Naive thymus-derived CD4-positive, alpha-beta T cell (primary cell): ENCODE data around the gene MYL11. TPM values are rescaled to one million over a fixed set of nuclear protein-coding genes. Genes with fewer than 3 reads are reported as not detected.
A peak's percentile ranks its signal among the peaks of the same experiment; 100 is the strongest.

Source experiments
- ATAC-seq: fragments of 150-1000 bp; cut with Tn5 transposase; 2 replicates; pipeline ENCODE4 v1.10.0; 2021; ENCODE audit warnings: mild to moderate bottlenecking, moderate library complexity
- CTCF ChIA-PET: fragments of 350-600 bp; sonication (Branson Sonifier 250); formaldehyde crosslinking; loops from one replicate; lab custom pipeline; 2021; ENCODE audit warnings: antibody characterized with exemption; lab: Charles Lee
- POLR2A ChIA-PET: fragments of 350-600 bp; sonication (Branson Sonifier 250); formaldehyde crosslinking; loops from one replicate; lab custom pipeline; 2021; ENCODE audit warnings: antibody characterized with exemption, inconsistent platforms; lab: Charles Lee
- DNase-seq, 9 donors: peaks; one replicate each; pipeline versions ENCODE4 v3.0.0 to v3.0.0-alpha.2; 2020 to 2022; ENCODE audit warnings: mixed read lengths in 1 of 9
- H3K27ac ChIP-seq: one replicate; pipeline ENCODE4 v1.7.0; 2013; ENCODE audit warnings: mild to moderate bottlenecking, low read depth, low read length, moderate library complexity
- H3K27me3 ChIP-seq, 2 donors: one replicate each; pipeline ENCODE4 v1.7.0; 2013; ENCODE audit warnings: low read length in 2 of 2, mild to moderate bottlenecking in 2 of 2, moderate library complexity in 2 of 2; ENCODE audit not compliant: control insufficient read depth in 2 of 2, insufficient read depth in 2 of 2
- H3K36me3 ChIP-seq, 3 experiments: 1 replicate in 2 of 3; 2 replicates in 1 of 3; pipeline ENCODE4 v1.7.0; 2013; ENCODE audit warnings: low read length in 3 of 3, mild to moderate bottlenecking in 3 of 3, moderate library complexity in 1 of 3; ENCODE audit not compliant: insufficient read depth in 3 of 3, control insufficient read depth in 2 of 3
- H3K4me1 ChIP-seq, 2 donors: one replicate each; pipeline ENCODE4 v1.7.0; 2013; ENCODE audit warnings: low read length in 2 of 2, mild to moderate bottlenecking in 2 of 2, moderate library complexity in 1 of 2; ENCODE audit not compliant: control insufficient read depth in 2 of 2, insufficient read depth in 2 of 2
- H3K4me3 ChIP-seq: 2 replicates; pipeline ENCODE4 v1.7.0; 2013; ENCODE audit warnings: mild to moderate bottlenecking, low read length
- H3K9me3 ChIP-seq, 3 experiments: 1 replicate in 2 of 3; 2 replicates in 1 of 3; pipeline ENCODE4 v1.7.0; 2013; ENCODE audit warnings: low read length in 3 of 3; ENCODE audit not compliant: control insufficient read depth in 2 of 3
- H3K27ac Mint-ChIP-seq, 9 donors: one replicate each; pipeline ENCODE4 v1.8.0; 2020 to 2022; ENCODE audit warnings: mixed read lengths in 9 of 9, mild to moderate bottlenecking in 8 of 9, moderate library complexity in 5 of 9, inconsistent platforms in 2 of 9
- H3K27me3 Mint-ChIP-seq, 5 donors: one replicate each; pipeline ENCODE4 v1.8.0; 2021 to 2022; ENCODE audit warnings: mixed read lengths in 5 of 5, mild to moderate bottlenecking in 1 of 5
- H3K36me3 Mint-ChIP-seq, 5 donors: one replicate each; pipeline ENCODE4 v1.8.0; 2020 to 2022; ENCODE audit warnings: mixed read lengths in 5 of 5, mild to moderate bottlenecking in 3 of 5, inconsistent platforms in 1 of 5
- H3K4me1 Mint-ChIP-seq, 7 donors: one replicate each; pipeline ENCODE4 v1.8.0; 2020 to 2022; ENCODE audit warnings: mixed read lengths in 7 of 7, mild to moderate bottlenecking in 3 of 7, inconsistent platforms in 1 of 7
- H3K4me3 Mint-ChIP-seq, 10 donors: one replicate each; pipeline ENCODE4 v1.8.0; 2020 to 2022; ENCODE audit warnings: mild to moderate bottlenecking in 10 of 10, mixed read lengths in 10 of 10, moderate library complexity in 6 of 10, inconsistent platforms in 2 of 10
- H3K9me3 Mint-ChIP-seq, 11 donors: one replicate each; pipeline ENCODE4 v1.8.0; 2020 to 2022; ENCODE audit warnings: mixed read lengths in 11 of 11, mild to moderate bottlenecking in 4 of 11, inconsistent platforms in 1 of 11, moderate library complexity in 1 of 11
- intact Hi-C, 2 donors: fragments of 100-400 bp; cut with micrococcal nuclease; formaldehyde crosslinking; loops; one replicate each; pipeline ENCODE4 v1.15.1; 2023
- polyA plus RNA-seq, 2 donors: library from polyadenylated mRNA; unstranded; fragments of 300-500 nt; fragmentation: Illumina TruSeq; gene quantifications; one replicate each; pipeline ENCODE4 v1.2.3, GENCODE V29; 2021
- total RNA-seq, 6 experiments: library from RNA in 5 of 6; stranded (reverse) in 5 of 6; gene quantifications; 1 replicate in 5 of 6; 2 replicates in 1 of 6; pipeline ENCODE4 v1.2.3 and lab custom pipeline; 2021 to 2026

MYL11 gene
- total and polyA plus RNA-seq, 7 experiments from 2014 or later: 0.87 to 2.0 (median 1.6) TPM; not detected in 4

GRCh38 chr16:30355144-30355953 is 19.3 kb upstream of the MYL11 start, which contains the start of gene CD2BP2:
Gene CD2BP2 (minus strand): TSS chr16:30355308. CDS start chr16:30354681, 627 bp downstream.
- H3K9me3 Mint-ChIP-seq: no peaks in the 10 kb centered on the region
- POLR2A ChIA-PET: interaction anchor here (0.8 to 4.9 kb wide), 12 partner anchors 11 to 289 kb away, joined by 3 to 22 read pairs (median 4); partner anchors contain the start of genes ALDOA, SEPTIN1, TBC1D10B and ZNF48
- ATAC-seq (peak; percentile 92), DNase-seq (peak; percentile 75 to 91 (median 86))
- H3K27ac ChIP-seq: peak within 1 kb of the TSS; percentile 92
- intact Hi-C loops: loop anchor here (1.0 to 2.0 kb wide), 6 partner anchors 15 to 53 kb away; partner anchors contain the start of genes TBC1D10B (in 1 of the 2) and ZNF771 (in 1 of the 2)
- no peaks in the 10 kb centered on the region for H3K27me3 ChIP-seq
- H3K36me3 Mint-ChIP-seq: peaks cover 0 to 29% (median 3%) of the 10 kb centered on the region in 5 donors
- CTCF ChIA-PET: interaction anchor here (1.1 kb wide), 1 partner anchor 20 kb away, joined by 3 read pairs; no protein-coding TSS in a partner anchor
- H3K9me3 ChIP-seq: no peaks in the 10 kb centered on the region
- H3K4me1 Mint-ChIP-seq: peaks cover 10 to 45% (median 28%) of the 10 kb centered on the region in 7 donors
- peak within 1 kb of the TSS; percentile 90 to 100 (median 96) for H3K4me3 Mint-ChIP-seq
- peaks cover 0 to 2% (median 0%) of the 10 kb centered on the region in 5 donors for H3K27me3 Mint-ChIP-seq
- peak within 1 kb of the TSS; percentile 82 for H3K4me3 ChIP-seq
- H3K36me3 ChIP-seq: peaks cover 0 to 73% (median 22%) of the 10 kb centered on the region in 3 experiments
- peak within 1 kb of the TSS; percentile 95 to 99 (median 98) for H3K27ac Mint-ChIP-seq
- peaks cover 16 to 18% of the 10 kb centered on the region in 2 donors for H3K4me1 ChIP-seq

DNA sequence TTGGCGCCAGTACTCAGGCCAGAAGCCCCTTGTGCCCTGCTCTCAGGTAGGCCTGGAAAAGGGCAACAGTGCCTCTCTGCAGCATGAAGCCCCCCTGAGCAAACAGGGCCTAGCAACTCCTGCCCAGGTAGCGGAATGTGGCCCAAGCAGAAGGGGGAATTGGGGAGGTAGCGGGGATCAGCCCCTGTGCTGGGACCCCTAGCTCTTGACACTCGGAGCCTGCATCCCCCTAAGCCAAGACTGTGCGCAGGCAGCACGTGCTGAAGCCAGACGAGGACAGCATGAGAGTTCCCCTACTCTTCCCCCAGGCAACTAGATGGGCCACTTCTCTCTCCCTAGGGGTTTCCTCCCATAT is 18.7 kb upstream of the MYL11 start:
- peaks cover 0 to 2% (median 0%) of the 10 kb centered on the region in 5 donors for H3K27me3 Mint-ChIP-seq
- peaks cover 0 to 27% (median 4%) of the 10 kb centered on the region in 5 donors for H3K36me3 Mint-ChIP-seq
- POLR2A ChIA-PET: interaction anchor here (0.5 to 4.9 kb wide), 7 partner anchors 15 to 290 kb away, joined by 3 to 22 read pairs (median 4); partner anchors contain the start of genes ALDOA, TBC1D10B and ZNF771
- peak overlapping the region; percentile 82 for H3K4me3 ChIP-seq
- ATAC-seq: no peak
- peaks cover 0 to 67% (median 22%) of the 10 kb centered on the region in 3 experiments for H3K36me3 ChIP-seq
- H3K27ac ChIP-seq: peak overlapping the region; percentile 92
- H3K9me3 ChIP-seq: no peaks in the 10 kb centered on the region
- peak overlapping the region; percentile 90 to 100 (median 96) for H3K4me3 Mint-ChIP-seq
- no peaks in the 10 kb centered on the region for H3K27me3 ChIP-seq
- DNase-seq: peak in 1 of 9 donors; percentile 14
- peaks cover 10 to 44% (median 27%) of the 10 kb centered on the region in 7 donors for H3K4me1 Mint-ChIP-seq
- CTCF ChIA-PET: no interaction called here
- peaks cover 16 to 18% of the 10 kb centered on the region in 2 donors for H3K4me1 ChIP-seq
- intact Hi-C loops: loop anchor here (1.0 to 2.0 kb wide), 6 partner anchors 14 to 53 kb away; partner anchors contain the start of genes TBC1D10B (in 1 of the 2) and ZNF771 (in 1 of the 2)
- peak overlapping the region; percentile 87 to 99 (median 98) for H3K27ac Mint-ChIP-seq
- no peaks in the 10 kb centered on the region for H3K9me3 Mint-ChIP-seq

GRCh38 chr16:30356401-30357084 is 18.1 kb upstream of the MYL11 start:
- ATAC-seq (no peak), DNase-seq (peak in 3 of 9 donors; percentile 10 to 21 (median 12))
- no peaks in the 10 kb centered on the region for H3K9me3 Mint-ChIP-seq
- no peak overlapping the region for H3K4me3 ChIP-seq
- H3K4me1 ChIP-seq: peaks cover 16 to 18% of the 10 kb centered on the region in 2 donors
- CTCF ChIA-PET: no interaction called here
- H3K27ac Mint-ChIP-seq: peak overlapping the region; percentile 71 to 99 (median 98)
- H3K36me3 ChIP-seq: peaks cover 0 to 61% (median 16%) of the 10 kb centered on the region in 3 experiments
- peaks cover 0 to 2% (median 0%) of the 10 kb centered on the region in 5 donors for H3K27me3 Mint-ChIP-seq
- peaks cover 10 to 39% (median 27%) of the 10 kb centered on the region in 7 donors for H3K4me1 Mint-ChIP-seq
- H3K27me3 ChIP-seq: no peaks in the 10 kb centered on the region
- POLR2A ChIA-PET: interaction anchor here (0.5 to 4.9 kb wide), 8 partner anchors 15 to 772 kb away, joined by 3 to 22 read pairs (median 4); partner anchors contain the start of genes ALDOA, SEPTIN1, TBC1D10B and ZNF771
- H3K9me3 ChIP-seq: no peaks in the 10 kb centered on the region
- H3K36me3 Mint-ChIP-seq: peaks cover 0 to 29% (median 4%) of the 10 kb centered on the region in 5 donors
- intact Hi-C loops: no loop called here
- peak overlapping the region; percentile 92 for H3K27ac ChIP-seq
- H3K4me3 Mint-ChIP-seq: peak overlapping the region; percentile 90 to 100 (median 96)

DNA sequence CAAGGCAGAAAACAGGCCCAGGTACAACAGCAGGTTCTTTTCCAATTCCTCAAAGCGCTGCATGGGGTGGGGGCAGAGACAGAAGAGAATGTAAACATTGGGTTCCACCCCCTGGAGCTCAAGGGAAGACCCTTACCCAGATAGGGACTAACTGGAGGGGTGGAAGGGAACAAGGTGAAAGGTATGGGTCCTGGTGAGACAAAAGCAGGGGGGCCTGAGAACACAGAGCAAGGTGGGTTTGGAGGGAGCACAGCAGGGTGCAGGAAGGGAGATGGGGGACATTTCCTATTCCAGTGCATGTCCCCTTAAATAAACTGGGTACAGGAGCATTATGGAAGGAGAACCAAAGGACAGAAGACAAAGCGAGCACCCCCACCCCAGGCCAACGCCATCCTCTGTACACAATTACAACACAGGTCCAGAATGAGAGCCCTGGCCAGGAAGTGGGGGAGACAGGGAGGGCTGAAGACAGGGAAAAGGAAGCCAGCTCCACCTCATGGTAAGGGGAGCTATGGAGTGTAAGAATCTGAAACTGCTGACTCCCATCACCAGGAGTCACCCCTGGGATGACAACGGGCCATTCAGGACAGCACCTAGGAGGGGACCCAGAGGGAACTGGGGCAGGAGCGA is 17.4 kb upstream of the MYL11 start:
- H3K27ac ChIP-seq: no peak overlapping the region
- peak in 1 of 9 donors; percentile 4 for DNase-seq
- intact Hi-C loops: no loop called here
- Mint-ChIP-seq H3K4me3 (no peak overlapping the region), H3K27me3 (peaks cover 0 to 2% (median 0%) of the 10 kb centered on the region in 5 donors), H3K4me1 (peaks cover 10 to 39% (median 25%) of the 10 kb centered on the region in 7 donors), H3K27ac (peak overlapping the region in 7 of 9 donors; percentile 32 to 98 (median 80)), H3K36me3 (peaks cover under 1 to 28% (median 4%) of the 10 kb centered on the region in 5 donors), H3K9me3 (no peaks in the 10 kb centered on the region)
- H3K9me3 ChIP-seq: no peaks in the 10 kb centered on the region
- peaks cover 16 to 18% of the 10 kb centered on the region in 2 donors for H3K4me1 ChIP-seq
- no peak for ATAC-seq
- H3K27me3 ChIP-seq: no peaks in the 10 kb centered on the region
- no peak overlapping the region for H3K4me3 ChIP-seq
- ChIA-PET CTCF (no interaction called here), POLR2A (interaction anchor here (0.5 to 4.9 kb wide), 6 partner anchors 12 to 771 kb away, joined by 3 to 22 read pairs (median 4); partner anchors contain the start of genes SEPTIN1, TBC1D10B and ZNF771)
- peaks cover 0 to 57% (median 10%) of the 10 kb centered on the region in 3 experiments for H3K36me3 ChIP-seq

DNA sequence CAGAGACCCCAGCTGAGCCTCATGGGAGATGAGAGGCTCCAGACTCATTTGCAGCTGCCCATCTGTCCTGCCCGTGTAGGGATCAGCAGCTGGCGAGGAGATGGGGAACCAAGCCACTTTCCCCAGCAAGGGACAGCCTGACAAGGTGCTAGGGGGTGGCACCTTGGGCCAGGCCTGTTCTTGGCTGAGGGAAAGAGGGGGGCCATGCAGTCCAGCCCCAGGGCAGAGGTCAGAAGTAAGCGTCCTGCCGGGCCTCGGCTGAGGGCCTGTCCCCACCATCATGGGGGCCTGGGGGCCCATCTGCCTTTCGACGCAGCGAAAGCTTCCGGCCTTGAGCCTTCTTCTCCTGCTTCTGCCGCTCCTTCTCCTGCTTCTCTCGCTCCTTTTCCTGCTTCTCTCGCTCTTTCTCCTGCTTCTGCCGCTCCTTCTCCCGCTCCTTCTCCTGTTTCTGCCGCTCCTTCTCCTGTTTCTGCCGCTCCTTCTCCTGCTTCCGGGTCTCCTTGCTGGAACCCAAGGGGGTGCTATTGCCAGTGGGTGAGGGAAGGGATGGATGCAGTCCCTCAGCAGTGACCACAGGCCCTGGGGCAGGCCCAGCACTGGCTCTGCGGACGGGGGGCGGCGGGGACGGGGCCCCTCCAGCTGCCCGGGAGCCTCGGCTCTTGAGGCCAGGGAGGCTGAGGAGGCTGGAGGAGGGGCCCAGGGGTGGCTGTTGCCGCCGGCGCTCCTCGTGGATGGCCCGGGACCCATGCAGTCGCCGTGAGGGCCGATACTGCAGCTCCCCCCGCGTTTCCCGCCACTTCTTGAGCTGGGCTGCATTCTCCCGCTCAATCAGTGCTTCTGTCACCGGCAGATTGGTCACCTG is 16.7 kb upstream of the MYL11 start:
- Mint-ChIP-seq H3K27ac (peak overlapping the region in 3 of 9 donors; percentile 61 to 98 (median 70)), H3K36me3 (peaks cover 4 to 30% (median 6%) of the 10 kb centered on the region in 5 donors), H3K4me3 (no peak overlapping the region), H3K27me3 (peaks cover 0 to 2% (median 0%) of the 10 kb centered on the region in 5 donors), H3K9me3 (no peaks in the 10 kb centered on the region), H3K4me1 (peaks cover 10 to 36% (median 27%) of the 10 kb centered on the region in 7 donors)
- ChIA-PET POLR2A (interaction anchor here (1.0 to 4.9 kb wide), 4 partner anchors 11 to 24 kb away, joined by 4 to 22 read pairs (median 8); partner anchors contain the start of genes SEPTIN1 and TBC1D10B), CTCF (no interaction called here)
- Histone ChIP-seq H3K4me1 (peaks cover 16 to 18% of the 10 kb centered on the region in 2 donors), H3K36me3 (peaks cover 0 to 54% (median 3%) of the 10 kb centered on the region in 3 experiments), H3K4me3 (no peak overlapping the region), H3K9me3 (no peaks in the 10 kb centered on the region), H3K27ac (no peak overlapping the region), H3K27me3 (no peaks in the 10 kb centered on the region)
- no peak for ATAC-seq
- DNase-seq: peak in 1 of 9 donors; percentile 2
- intact Hi-C loops: no loop called here
